Right lobe of liver (tissue), 4 donors: ENCODE data around the gene PLIN4.

Experiments used
- CTCF ChIP-seq, 4 donors: fragments of 200-600 bp in 3 of 4; fragments of 450-650 bp in 1 of 4; IDR thresholded peaks; one replicate each; pipeline versions ENCODE4 v1.5.1 to v1.8.0; 2016 to 2022; ENCODE audit warnings: antibody characterized with exemption in 4 of 4, mild to moderate bottlenecking in 2 of 4
- POLR2A ChIP-seq: fragments of 450-650 bp; IDR thresholded peaks from one replicate; pipeline ENCODE4 v1.6.1; 2017; ENCODE audit warnings: antibody characterized with exemption, mild to moderate bottlenecking
- donor health status: DM: no; HTN: no; CAD: no.
- donor health status: DM: no; HTN: no; CAD: no.
- donor health status: DM: no; HTN: yes; CAD: no.

- no peak for TF ChIP-seq CTCF (IDR thresholded peaks at IDR 0.05)
- no peak for TF ChIP-seq POLR2A
Observed at GRCh38 chr19:4556597-4557127, 38.4 kb upstream of the PLIN4 start.
